Endothelial cell of hepatic sinusoid (primary cell): ENCODE results near the gene ATP6V0D1.
"Not testable (repeated sequence)": the region's sequence is repeated elsewhere in the genome, so short reads cannot be mapped to it uniquely, and the experiment has no call there.

Experiments
- in situ Hi-C: cut with HindIII; loops from 2 replicates; pipeline ENCODE4 v1.10.0; 2017; ENCODE audit warnings: low sequenced_read_pairs

ATP6V0D1 gene

DNA sequence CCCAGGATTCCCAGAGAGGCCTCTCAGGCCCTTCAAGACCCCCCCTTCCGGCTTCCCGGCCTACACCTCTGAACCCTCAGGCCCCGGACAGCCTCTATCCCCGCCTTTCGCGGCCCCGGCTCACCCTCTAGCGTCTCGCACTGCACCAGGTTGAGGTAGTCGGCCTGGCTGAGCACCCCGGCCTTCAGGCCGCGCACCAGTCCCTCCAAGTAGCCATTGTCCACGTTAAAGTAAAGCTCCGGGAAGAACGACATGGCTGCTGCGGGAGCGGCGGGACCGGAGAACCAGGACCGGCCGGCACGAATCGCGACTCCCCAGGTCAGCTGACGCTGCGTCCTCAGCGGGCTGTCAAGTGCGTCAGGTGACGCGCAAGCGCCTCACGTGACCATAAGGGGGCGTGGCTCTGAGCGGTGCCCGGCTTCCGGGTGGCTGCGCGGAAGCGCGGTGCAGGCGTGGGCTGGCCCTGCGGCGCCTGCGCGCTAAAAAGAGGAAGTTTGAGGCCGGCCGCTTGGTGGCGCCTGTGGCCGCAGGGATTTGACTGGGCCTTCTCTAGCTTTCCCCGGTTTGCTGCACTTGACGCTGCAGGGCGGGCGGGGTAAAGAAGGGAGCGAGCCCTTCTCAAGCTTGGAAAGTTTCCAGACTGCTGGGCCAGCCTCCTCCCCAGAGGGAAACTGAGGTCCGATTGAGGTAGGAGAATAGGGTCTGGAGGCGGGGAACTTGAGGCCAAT is at the start of gene ATP6V0D1:
TSS of gene ATP6V0D1 (minus strand) at position 325 of the 728 bp plus-strand sequence. CDS start at position 254, 71 bp downstream.
- in situ Hi-C loops, result loop anchor here (5.0 kb wide), 1 partner anchor 106 kb away; no protein-coding TSS in a partner anchor

DNA sequence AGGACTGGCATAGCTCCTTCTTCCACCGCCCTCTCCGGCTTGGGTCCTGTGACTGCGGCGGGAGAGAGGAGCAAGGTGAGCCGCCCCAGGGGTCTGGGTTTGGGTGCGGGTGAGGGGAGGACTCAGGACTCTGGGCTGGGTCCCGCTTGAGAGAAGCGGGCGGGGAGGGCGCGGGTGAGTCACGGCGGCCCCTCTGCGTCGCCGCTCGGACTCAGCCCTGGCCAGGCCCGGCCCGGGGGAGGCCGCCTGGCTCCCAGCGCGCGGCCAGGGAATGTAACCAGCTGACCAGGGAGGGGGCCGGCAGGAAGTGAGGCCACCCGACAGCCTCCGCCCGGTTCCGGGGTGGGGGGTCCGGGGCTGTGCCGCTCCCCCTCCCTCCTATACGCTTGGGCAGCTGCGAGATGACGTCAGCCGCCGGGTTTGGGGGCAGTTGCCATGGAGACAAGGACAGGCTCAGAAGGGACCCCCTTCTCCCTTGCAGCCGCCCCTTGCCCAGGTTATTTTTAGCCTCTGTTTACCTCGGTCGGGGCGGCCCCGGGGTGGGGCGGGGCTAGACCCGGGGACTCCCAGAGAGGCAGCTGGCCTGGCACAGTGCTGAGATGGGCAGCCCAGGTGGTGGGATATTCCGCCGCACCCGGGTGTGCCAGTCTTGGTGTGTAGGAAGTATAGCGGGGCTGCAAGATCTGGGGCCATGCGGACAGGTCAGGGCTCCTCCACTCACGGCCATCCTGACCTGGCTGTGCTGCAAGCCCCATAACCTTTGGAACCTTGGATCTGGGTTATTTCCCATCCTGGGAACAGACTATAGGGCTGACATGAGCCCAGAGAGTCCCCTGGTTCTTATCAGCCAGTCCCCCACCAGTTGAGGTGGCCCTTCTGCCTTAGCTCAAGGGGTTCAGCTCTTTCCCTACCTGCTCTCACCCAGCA is 49.3 kb upstream of the ATP6V0D1 start:
- in situ Hi-C loops, result no loop called here

GRCh38 chr16:67529582-67530012 is 48.6 kb upstream of the ATP6V0D1 start:
- in situ Hi-C loops, result no loop called here

DNA sequence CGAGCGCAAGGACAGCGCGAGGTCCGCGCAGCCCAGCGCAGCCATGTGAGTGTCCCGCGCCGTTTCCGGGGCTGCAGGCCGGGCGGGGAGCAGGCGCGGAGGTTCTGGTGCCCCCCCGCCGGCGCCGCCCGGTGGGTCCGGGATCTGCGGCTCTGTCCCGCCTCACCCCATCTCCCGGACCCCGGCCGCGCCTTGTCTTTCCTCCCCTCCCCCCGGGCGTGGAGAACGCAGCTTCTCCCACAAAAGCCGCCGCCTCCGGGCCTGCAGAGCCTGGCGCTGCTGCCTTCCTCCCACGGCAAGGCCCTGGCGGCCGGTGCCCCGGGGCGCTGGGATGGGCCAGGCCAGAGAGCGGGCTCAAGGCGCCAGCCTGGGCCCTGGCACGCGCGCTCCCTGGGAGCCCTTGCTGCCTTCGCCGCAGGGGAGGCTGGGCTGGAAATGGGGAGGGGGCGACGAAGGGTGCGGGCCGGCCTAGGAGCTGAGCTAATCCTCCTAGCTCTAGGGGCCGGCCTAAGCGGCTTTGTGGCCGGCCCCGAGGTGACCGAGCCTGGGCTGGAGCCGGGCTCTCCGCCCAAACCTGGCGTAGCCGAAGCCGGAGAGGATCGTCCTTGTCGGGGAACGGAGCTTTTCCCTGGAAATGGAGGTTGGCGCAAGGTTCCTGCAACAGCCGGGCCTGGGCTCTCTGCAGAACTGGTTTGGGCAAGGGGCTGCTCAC is 48.1 kb upstream of the ATP6V0D1 start:
- in situ Hi-C loops, result no loop called here

DNA sequence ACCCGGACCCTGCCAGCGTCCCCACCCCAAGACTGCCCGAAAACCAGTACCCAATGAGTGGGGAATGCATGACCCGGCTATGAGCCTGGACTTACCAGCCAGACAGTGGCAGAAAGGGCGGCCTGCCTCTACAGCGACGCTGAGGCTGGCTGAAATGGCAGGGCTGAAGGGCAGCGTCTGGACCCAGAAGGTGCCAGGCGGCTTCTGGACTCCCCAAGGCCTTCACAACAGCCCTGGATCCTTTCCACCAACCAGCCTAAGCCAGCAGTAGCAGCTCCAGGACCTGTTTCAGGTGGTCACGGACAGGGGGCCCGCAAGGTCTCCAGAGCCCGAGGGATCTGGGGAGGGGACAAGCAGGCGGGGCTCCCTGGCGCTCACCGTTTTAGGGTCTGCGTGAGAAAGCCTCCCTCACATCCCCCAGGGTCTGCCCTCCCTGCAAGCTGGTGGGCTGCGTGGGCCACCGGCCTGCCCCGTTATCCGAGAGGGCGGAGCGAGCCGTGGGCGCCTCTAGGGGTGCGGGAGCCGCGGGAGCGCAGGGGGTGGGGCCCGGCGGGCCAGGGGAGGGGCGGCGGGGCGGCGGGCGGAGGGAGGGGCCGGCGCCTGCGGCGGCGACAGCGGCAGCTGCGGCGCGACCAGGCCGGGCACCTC is 47.4 kb upstream of the ATP6V0D1 start, which contains the start of gene RIPOR1:
TSS of gene RIPOR1 (plus strand) at position 608 of the 648 bp plus-strand sequence. CDS start 9,618 bp downstream, outside the sequence.
- in situ Hi-C loops, result no loop called here

DNA sequence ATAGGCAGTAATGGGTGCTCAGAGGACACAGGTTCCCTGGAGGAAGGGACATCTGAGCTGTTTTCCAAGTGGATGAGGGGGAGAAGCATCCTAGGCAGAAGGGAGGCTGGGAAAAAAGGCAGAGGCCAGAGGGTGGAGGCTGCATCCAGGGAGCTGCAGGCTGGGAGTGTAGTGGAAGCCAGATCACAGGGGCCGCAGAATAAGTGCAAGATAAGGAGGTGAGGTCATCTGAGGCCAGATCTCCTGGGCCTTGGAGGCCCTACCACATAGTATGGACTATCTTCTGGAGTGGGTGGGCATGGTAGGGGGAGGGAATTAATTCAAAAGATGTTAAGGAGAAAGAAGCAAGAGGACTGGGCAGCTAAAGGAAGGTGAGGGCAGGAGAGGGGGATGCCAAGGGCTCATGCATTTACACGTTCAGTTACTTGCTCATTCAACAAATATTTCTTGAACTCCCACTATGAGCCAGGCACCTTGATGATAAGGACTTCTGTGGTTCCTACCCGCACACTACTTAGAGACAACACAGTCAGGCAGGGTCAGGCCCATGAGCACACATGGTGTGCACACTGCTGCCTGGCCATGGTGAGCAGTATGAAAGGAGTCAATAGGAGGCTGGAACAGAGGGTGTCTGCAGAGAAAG is 45.3 kb upstream of the ATP6V0D1 start:
- in situ Hi-C loops, result no loop called here

DNA sequence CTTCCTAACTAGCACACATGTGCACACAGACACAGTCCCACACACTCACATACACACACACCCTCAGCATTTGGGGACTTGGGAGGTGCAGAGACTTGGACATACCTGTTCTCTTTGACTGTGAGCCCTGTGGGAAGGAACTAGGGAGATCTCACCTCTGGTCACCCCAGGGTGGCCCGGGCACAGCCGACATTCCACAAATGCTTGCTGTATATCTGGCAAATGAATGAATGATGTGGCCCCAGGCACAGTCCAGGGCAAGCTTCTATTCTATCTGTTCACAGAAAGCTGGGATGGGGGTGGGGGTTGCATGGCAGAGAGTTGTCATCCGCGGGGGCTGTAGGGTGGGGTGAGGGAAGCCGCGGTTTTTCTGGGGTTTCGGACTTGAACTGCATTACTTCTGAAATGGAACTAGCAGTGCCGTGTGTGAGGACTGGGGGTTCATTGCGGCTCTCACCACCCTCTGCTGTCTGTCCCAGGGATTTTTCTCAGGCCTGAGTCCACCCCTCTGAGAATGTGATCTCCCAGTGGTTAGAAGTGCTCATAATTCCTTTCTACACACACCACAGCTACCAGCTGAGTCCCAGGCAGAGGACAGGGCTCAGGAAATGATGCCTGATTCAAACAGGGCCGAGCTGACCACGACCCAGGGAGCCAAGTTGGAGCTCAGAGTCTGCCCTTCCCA is 44.4 kb upstream of the ATP6V0D1 start:
- in situ Hi-C loops, result no loop called here

- in situ Hi-C loops, result no loop called here
These were observed 40.3 kb upstream of the ATP6V0D1 start for GRCh38 chr16:67521095-67521804.

GRCh38 chr16:67519242-67519641 is 38.3 kb upstream of the ATP6V0D1 start:
- in situ Hi-C loops, result no loop called here

- in situ Hi-C loops, result no loop called here
These were observed 37.7 kb upstream of the ATP6V0D1 start for GRCh38 chr16:67518676-67519075.

DNA sequence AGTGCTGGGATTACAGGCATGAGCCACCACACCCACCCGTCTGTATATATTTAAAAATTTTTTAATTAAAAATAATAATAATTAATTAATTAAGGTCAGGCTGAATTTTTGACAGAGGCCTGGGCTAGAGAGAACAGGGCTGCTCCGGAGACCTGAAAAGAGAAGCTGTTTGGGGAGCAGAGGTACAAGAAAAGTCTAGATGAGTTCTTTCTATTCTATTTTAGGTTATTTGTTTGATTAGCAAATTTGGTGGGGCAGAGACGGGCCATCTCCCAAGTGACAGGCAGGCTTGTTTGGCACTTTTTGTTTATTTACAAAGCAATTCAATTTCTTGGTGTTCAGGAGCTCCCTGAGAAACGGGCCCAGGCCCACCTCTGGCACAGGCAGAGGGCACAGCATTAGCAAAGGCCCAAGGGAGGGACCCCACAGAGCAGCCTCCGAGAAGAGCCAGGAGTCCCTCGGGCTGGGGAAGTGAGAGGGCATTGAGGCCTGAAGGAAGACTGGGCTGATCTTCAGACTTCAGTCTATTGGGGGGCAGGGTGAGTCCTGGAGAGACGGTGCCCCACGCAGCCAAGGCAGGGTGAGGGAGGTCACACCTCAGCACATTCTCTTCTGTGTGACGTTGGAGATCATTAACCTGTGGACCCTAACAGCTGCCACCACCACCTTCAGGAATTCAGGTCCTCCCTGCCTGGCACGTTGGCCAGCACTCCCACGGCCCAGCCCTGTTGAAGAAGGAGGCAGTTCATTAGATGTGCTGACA is 36.9 kb upstream of the ATP6V0D1 start:
- in situ Hi-C loops, result no loop called here

GRCh38 chr16:67517155-67517445 is 36.1 kb upstream of the ATP6V0D1 start:
- in situ Hi-C loops, result no loop called here

- in situ Hi-C loops, result no loop called here
These were observed 35.6 kb upstream of the ATP6V0D1 start for GRCh38 chr16:67516296-67517154.

- in situ Hi-C loops, result no loop called here
These were observed 33.4 kb upstream of the ATP6V0D1 start for GRCh38 chr16:67514382-67514828.

- in situ Hi-C loops, result not testable (repeated sequence)
These were observed 32.9 kb upstream of the ATP6V0D1 start for GRCh38 chr16:67513892-67514291.

GRCh38 chr16:67509016-67509415 is 28.1 kb upstream of the ATP6V0D1 start:
- in situ Hi-C loops, result no loop called here

DNA sequence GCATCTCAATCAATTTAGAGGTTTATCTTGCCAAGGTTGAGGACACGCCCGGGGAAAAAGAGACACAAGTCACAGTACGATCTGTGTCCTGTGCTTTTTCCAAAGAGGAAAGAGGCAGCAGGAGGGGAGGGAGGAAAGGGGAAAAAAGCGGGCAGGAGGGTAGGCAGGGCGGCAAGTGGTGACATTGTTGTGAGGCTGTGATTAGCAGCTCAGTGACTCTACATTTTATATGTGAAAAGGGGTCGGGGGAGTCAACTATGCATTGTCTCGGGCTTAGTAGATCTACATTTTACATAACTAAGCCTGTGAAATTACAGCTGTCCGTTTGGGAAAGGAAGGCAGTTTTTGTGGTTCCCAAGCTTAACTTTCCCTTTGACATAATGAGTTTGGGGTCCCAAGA is 25.5 kb upstream of the ATP6V0D1 start:
- in situ Hi-C loops, result no loop called here
